Measurements from ENCODE around the gene TMPRSS2. TPM values are rescaled to one million over a fixed set of nuclear protein-coding genes. Genes with fewer than 3 reads are reported as not detected.

TMPRSS2 gene
- total RNA-seq, 4 donors from 2014 or later: 39.6 to 419 (median 352) TPM

GRCh38 chr21:41447356-41447755, 60.6 kb downstream of the TMPRSS2 start:
- no peaks in the 10 kb centered on the region for H3K4me1 ChIP-seq
- no peak for TF ChIP-seq CTCF (IDR thresholded peaks at IDR 0.05)
- no peak for TF ChIP-seq POLR2A (IDR thresholded peaks at IDR 0.05)
- H3K27me3 ChIP-seq: no peaks in the 10 kb centered on the region
- H3K27ac ChIP-seq: no peak overlapping the region
- no peak overlapping the region for H3K4me3 ChIP-seq
- DNase-seq: peak in 1 of 3 donors; percentile 2
- H3K9me3 ChIP-seq: no peaks in the 10 kb centered on the region
- H3K36me3 ChIP-seq: peaks cover 0 to 75% (median 0%) of the 10 kb centered on the region in 3 donors

DNA sequence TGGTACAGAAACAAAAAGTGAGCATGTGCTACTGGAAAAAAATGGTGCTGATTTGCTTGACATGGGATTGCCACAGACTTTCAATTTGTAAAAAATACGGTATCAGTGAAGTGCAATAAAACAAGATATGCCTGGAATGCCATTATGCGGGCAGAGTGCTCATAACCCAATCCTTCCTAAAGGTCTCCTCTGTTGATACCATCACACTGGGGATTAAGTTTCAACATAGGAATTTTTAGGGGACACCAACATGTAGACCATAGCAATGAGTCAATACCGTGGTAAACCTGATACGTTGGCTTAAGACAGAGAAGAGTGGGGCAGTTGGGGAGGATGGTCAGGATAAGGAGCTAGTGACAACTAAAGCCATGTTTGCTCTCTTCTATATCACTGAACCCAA, 61.4 kb downstream of the TMPRSS2 start:
- H3K4me3 ChIP-seq: no peak overlapping the region
- no peak overlapping the region for H3K27ac ChIP-seq
- H3K36me3 ChIP-seq: peaks cover 0 to 82% (median 0%) of the 10 kb centered on the region in 3 donors
- no peak for DNase-seq
- no peaks in the 10 kb centered on the region for H3K4me1 ChIP-seq
- H3K9me3 ChIP-seq: no peaks in the 10 kb centered on the region
- no peaks in the 10 kb centered on the region for H3K27me3 ChIP-seq
- no peak for TF ChIP-seq CTCF (IDR thresholded peaks at IDR 0.05)

GRCh38 chr21:41445465-41445862, 62.5 kb downstream of the TMPRSS2 start:
- H3K36me3 ChIP-seq: peaks cover 0 to 92% (median 0%) of the 10 kb centered on the region in 3 donors

DNA sequence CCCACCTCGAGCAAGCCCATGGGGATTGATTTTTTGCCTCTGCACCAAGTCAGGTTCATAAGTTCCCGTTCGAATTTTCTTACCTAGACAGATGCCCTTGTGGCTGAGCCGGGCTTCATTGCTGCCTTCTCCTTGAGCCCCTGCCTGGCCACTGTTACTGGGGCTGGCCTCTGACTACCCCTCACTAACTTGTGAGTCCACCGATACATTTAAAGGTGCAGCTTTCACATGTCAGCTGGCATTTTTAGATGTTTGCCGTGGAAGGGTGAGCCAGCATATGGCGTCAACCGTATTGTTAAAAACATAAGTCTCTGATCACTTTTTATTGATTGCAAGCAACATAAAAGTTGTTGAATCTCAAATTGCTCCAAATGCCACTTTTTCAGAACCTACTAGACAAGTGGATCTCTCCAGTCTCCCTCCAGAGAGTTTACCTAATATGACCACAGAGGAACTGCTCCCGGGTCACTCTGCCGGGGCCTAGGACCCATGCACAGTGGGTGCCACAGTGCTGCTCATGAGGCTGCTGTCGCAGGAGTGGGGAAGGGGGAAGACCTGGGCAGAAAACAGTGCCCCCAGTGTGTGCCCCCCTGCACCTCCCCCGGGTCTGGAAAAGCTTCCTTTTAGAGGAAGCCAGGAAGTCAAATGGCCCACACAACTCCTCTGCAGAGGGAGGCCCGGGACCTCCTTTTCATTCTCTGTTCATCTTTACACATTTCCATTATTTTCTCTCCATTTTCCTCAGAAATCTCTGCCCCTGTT, 63.1 kb downstream of the TMPRSS2 start:
- TF ChIP-seq CTCF (IDR thresholded peaks at IDR 0.05) (no peak), POLR2A (IDR thresholded peaks at IDR 0.05) (no peak)
- peaks cover 0 to 92% (median 0%) of the 10 kb centered on the region in 3 donors for H3K36me3 ChIP-seq
- DNase-seq: peak in 1 of 3 donors; percentile 24

More at GRCh38 chr21:41445465-41445862, 62.5 kb downstream of the TMPRSS2 start:
- TF ChIP-seq POLR2A (IDR thresholded peaks at IDR 0.05): no peak
- no peak for TF ChIP-seq CTCF (IDR thresholded peaks at IDR 0.05)
- H3K9me3 ChIP-seq: no peaks in the 10 kb centered on the region
- H3K4me1 ChIP-seq: no peaks in the 10 kb centered on the region
- no peak overlapping the region for H3K4me3 ChIP-seq
- peak in 1 of 3 donors; percentile 23 for DNase-seq
- no peak overlapping the region for H3K27ac ChIP-seq
- H3K27me3 ChIP-seq: no peaks in the 10 kb centered on the region

GRCh38 chr21:41443562-41443961, 64.4 kb downstream of the TMPRSS2 start:
- no peaks in the 10 kb centered on the region for H3K4me1 ChIP-seq
- H3K27me3 ChIP-seq: no peaks in the 10 kb centered on the region
- no peak for TF ChIP-seq CTCF (IDR thresholded peaks at IDR 0.05)
- TF ChIP-seq POLR2A (IDR thresholded peaks at IDR 0.05): no peak
- H3K9me3 ChIP-seq: no peaks in the 10 kb centered on the region
- peaks cover 0 to 94% (median 0%) of the 10 kb centered on the region in 3 donors for H3K36me3 ChIP-seq
- H3K27ac ChIP-seq: no peak overlapping the region
- H3K4me3 ChIP-seq: no peak overlapping the region
- peak in 1 of 3 donors; percentile 3 for DNase-seq

More for the DNA sequence above, 63.1 kb downstream of the TMPRSS2 start:
- H3K4me3 ChIP-seq: no peak overlapping the region
- H3K27ac ChIP-seq: no peak overlapping the region
- H3K4me1 ChIP-seq: no peaks in the 10 kb centered on the region
- no peaks in the 10 kb centered on the region for H3K9me3 ChIP-seq
- no peaks in the 10 kb centered on the region for H3K27me3 ChIP-seq

Measured in Peyer's patch (tissue), 4 donors.